ENCODE data around the gene ACTR1B.

GRCh38 chr2:97703741-97704140 lies 39.9 kb upstream of the ACTR1B start:
- TF ChIP-seq POLR2A (IDR thresholded peaks at IDR 0.05; ENCODE audit: low read length) (no peak), GATA1 (IDR thresholded peaks at IDR 0.05; ENCODE audit: low read depth, low read length) (no peak)
